GM23248 (cell line): ENCODE data around the gene CLTB.

Source experiments
- EZH2 ChIP-seq: fragments of 200-600 bp; sonication (generic); IDR thresholded peaks from 2 replicates; pipeline ENCODE4 v1.6.1; 2018; ENCODE audit warnings: antibody characterized with exemption, mild to moderate bottlenecking; ENCODE audit not compliant: insufficient read depth, poor library complexity, severe bottlenecking
- EZH2phosphoT487 ChIP-seq: fragments of 200-600 bp; sonication (generic); IDR thresholded peaks from 2 replicates; pipeline ENCODE4 v1.6.1; 2018; ENCODE audit warnings: antibody characterized with exemption, moderate library complexity, mild to moderate bottlenecking, low read depth; ENCODE audit not compliant: insufficient read depth

DNA sequence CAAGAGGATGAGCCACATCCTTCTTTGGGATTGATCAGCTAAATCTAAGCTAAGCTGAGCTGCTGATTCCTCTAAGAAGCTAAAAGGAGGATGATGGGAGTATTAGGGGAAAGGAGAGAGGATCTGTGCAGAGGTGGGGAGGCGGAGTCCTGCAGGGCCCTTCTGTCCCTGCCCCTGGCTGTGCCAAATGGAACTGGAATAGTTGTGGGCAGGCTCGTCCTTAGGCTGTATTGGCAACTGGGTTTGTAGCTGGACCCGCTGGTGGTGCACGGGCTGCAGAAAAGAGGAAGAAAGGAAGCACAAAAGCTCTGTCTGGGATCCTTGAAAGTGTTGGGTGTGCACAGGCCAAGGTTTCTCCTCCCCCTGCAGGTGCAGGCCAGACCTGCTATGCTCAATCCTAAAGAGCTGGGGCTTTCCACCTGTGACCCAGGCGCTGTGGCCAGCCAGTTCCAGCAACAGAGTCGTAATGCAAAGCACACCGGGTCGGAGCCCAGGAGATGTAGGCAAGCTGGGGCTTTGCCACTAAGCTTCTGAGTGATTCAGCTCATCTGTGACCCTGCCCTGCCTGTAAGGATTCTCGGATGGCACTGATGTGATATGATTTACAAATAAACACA lies 9.8 kb downstream of the CLTB start:
- no peak for TF ChIP-seq EZH2
- no peak for TF ChIP-seq EZH2phosphoT487
